Osteoblast (primary cell): ENCODE measurements around the gene MAP3K7CL. TPM values are rescaled to one million over a fixed set of nuclear protein-coding genes. Genes with fewer than 3 reads are reported as not detected.

ENCODE experiments used
- DNase-seq: peaks from one replicate; pipeline ENCODE4 v3.0.0; 2011; ENCODE audit warnings: low spot score, mixed read lengths; ENCODE audit not compliant: insufficient read length; ENCODE audit errors: missing footprints
- H2AFZ ChIP-seq: 2 replicates; pipeline ENCODE4 v1.6.0; 2011; ENCODE audit warnings: mild to moderate bottlenecking, low read length
- H3K27ac ChIP-seq: 2 replicates; pipeline ENCODE4 v1.5.1; 2011; ENCODE audit warnings: mild to moderate bottlenecking, low read depth, low read length, moderate library complexity
- H3K27me3 ChIP-seq: 2 replicates; pipeline ENCODE4 v1.6.0; 2012; ENCODE audit warnings: mild to moderate bottlenecking, control low read depth, inconsistent platforms, low read length, moderate library complexity; ENCODE audit not compliant: insufficient read depth
- H3K36me3 ChIP-seq: 2 replicates; pipeline ENCODE4 v1.5.1; 2011; ENCODE audit warnings: mild to moderate bottlenecking, low read length, control low read depth, moderate library complexity; ENCODE audit not compliant: insufficient read depth
- H3K4me1 ChIP-seq: 2 replicates; pipeline ENCODE4 v1.5.1; 2011; ENCODE audit warnings: mild to moderate bottlenecking, low read length, control low read depth, moderate library complexity; ENCODE audit not compliant: insufficient read depth
- H3K4me2 ChIP-seq: 2 replicates; pipeline ENCODE4 v1.6.0; 2011; ENCODE audit warnings: mild to moderate bottlenecking, low read length; ENCODE audit not compliant: insufficient read depth
- H3K4me3 ChIP-seq: fragments of 200-600 bp; sonication (generic); 3 replicates; pipeline ENCODE4 v1.5.1; 2012; ENCODE audit warnings: mild to moderate bottlenecking, low read length, inconsistent platforms; ENCODE audit not compliant: insufficient read depth
- H3K79me2 ChIP-seq: 2 replicates; pipeline ENCODE4 v1.6.0; 2012; ENCODE audit warnings: mild to moderate bottlenecking, low read length, control low read depth, inconsistent platforms; ENCODE audit not compliant: insufficient read depth
- H3K9me3 ChIP-seq: 2 replicates; pipeline ENCODE4 v1.5.1; 2011; ENCODE audit warnings: low read depth, low read length, control low read depth
- H4K20me1 ChIP-seq: 2 replicates; pipeline ENCODE4 v1.6.0; 2012; ENCODE audit warnings: mild to moderate bottlenecking, low read length, control low read depth; ENCODE audit not compliant: insufficient read depth
- total RNA-seq: library from RNA; depleted of rRNA; stranded (reverse); fragments of >200 nt; gene quantifications from 2 replicates; pipeline ENCODE4 v1.2.3, GENCODE V29; 2012
- TF ChIP-seq, protein P1 (sequence below): IDR thresholded peaks from 2 replicates; pipeline ENCODE4 v1.5.1; 2011; ENCODE audit warnings: mild to moderate bottlenecking, low read depth, low read length, moderate library complexity; ENCODE audit errors: extremely low read depth

The MAP3K7CL gene
- total RNA-seq, 1 donor: 19.9 TPM

DNA sequence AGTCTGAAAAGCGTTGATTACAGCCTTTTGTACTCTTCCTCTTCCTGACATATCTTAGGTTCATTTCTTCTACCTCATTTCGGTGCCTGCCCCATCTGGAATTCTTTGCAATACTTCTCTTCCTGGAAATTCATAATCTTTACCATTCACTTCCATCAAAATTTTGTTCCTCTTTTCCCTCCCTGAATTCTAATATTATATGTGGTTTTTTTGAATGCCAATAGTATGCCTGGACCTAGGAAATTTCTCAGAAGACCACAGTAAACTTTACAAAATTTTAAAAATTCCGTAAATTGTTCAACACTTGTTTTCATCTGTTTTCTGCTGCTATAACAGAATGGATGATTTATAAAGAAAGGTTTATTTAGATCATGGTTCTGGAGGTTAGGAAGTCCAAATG lies 76.8 kb downstream of the MAP3K7CL start:
- no peaks in the 10 kb centered on the region for H3K9me3 ChIP-seq
- no peak overlapping the region for H3K4me3 ChIP-seq
- H3K79me2 ChIP-seq: no peaks in the 10 kb centered on the region
- H4K20me1 ChIP-seq: no peaks in the 10 kb centered on the region
- no peak overlapping the region for H2AFZ ChIP-seq
- H3K36me3 ChIP-seq: no peaks in the 10 kb centered on the region
- TF ChIP-seq, protein P1, sequence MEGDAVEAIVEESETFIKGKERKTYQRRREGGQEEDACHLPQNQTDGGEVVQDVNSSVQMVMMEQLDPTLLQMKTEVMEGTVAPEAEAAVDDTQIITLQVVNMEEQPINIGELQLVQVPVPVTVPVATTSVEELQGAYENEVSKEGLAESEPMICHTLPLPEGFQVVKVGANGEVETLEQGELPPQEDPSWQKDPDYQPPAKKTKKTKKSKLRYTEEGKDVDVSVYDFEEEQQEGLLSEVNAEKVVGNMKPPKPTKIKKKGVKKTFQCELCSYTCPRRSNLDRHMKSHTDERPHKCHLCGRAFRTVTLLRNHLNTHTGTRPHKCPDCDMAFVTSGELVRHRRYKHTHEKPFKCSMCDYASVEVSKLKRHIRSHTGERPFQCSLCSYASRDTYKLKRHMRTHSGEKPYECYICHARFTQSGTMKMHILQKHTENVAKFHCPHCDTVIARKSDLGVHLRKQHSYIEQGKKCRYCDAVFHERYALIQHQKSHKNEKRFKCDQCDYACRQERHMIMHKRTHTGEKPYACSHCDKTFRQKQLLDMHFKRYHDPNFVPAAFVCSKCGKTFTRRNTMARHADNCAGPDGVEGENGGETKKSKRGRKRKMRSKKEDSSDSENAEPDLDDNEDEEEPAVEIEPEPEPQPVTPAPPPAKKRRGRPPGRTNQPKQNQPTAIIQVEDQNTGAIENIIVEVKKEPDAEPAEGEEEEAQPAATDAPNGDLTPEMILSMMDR: no peak
- no peaks in the 10 kb centered on the region for H3K27me3 ChIP-seq
- peaks cover 23% of the 10 kb centered on the region for H3K4me1 ChIP-seq
- peak overlapping the region; percentile 93 for H3K27ac ChIP-seq
- no peak for DNase-seq
- no peak overlapping the region for H3K4me2 ChIP-seq

DNA sequence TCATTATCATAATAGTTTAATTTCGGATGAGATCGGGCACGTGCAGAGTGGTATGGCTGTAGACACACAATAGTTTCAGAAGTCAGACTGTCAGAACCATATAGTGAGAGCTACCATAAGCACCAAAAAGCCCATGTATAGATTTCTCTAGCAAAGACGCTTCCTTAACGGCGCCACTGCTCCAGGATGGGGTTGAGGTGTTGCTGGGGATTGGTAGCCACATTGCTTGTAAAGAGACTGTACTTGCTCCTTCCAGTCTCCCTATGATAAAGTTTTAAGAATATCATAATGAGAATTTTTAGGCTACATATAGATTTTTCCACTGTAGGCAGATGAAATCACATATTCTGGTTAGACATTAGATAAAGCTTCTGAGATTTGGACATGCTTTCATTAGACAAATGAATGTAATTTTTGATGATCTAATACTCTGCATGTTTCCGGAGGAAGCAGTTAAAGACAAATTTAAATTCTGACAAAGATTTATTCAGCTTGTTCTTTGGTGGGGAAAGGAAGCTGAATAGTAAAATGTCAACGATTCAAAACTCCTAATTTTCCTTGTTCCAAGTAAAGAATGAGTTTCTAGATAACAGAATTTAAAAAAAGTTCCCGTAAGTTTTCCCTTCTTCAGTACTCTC lies 77.7 kb downstream of the MAP3K7CL start:
- Histone ChIP-seq H2AFZ (no peak overlapping the region), H3K4me2 (peak overlapping the region; percentile 32), H3K27me3 (no peaks in the 10 kb centered on the region), H3K27ac (peak overlapping the region; percentile 93), H3K9me3 (no peaks in the 10 kb centered on the region), H3K4me3 (no peak overlapping the region), H3K36me3 (no peaks in the 10 kb centered on the region), H3K79me2 (no peaks in the 10 kb centered on the region), H3K4me1 (peaks cover 23% of the 10 kb centered on the region), H4K20me1 (no peaks in the 10 kb centered on the region)
- DNase-seq: peak; percentile 15
- TF ChIP-seq, protein P1: no peak

DNA sequence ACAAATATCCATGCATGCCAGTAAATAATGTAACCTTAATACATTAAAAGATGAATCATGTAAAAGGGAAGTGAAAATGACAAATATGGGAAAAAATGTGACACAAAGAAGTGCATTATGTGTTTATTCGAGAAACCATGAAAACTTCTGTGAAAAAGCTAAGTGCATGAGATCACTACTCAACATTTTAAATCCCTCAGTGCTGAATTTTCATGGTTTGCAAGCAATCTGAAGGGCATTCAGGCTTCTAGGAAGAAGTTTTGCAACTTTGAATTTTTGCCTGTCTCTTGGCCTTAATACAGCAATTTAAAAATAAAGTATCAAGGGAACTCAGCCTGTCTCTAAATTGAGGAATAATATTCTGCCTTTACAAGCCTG lies 78.2 kb downstream of the MAP3K7CL start:
- Histone ChIP-seq H3K79me2 (no peaks in the 10 kb centered on the region), H3K4me1 (peaks cover 23% of the 10 kb centered on the region), H3K9me3 (no peaks in the 10 kb centered on the region), H4K20me1 (no peaks in the 10 kb centered on the region), H3K36me3 (no peaks in the 10 kb centered on the region), H3K4me3 (no peak overlapping the region), H3K27me3 (no peaks in the 10 kb centered on the region), H2AFZ (no peak overlapping the region), H3K27ac (peak overlapping the region; percentile 93), H3K4me2 (peak overlapping the region; percentile 32)
- TF ChIP-seq, protein P1: no peak
- DNase-seq: peak; percentile 56

DNA sequence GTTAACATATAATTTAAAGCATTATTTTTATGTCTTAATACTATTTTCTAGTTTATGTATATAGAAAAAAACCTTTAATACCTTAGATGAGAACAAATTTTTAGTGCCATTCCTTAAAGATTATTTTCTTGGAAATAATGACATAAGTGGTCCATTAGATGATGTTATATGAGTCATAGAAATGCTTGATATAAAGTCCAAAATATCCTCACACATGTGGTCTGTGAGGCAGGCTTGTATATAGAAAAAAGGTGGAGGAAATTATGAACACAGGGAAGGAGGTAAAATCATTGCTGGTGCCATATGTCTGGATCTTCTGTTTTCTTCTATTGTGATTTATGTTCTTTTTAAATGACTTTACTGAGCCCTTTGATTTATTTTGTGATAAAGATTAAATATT lies 79.3 kb downstream of the MAP3K7CL start:
- Histone ChIP-seq H4K20me1 (no peaks in the 10 kb centered on the region), H3K9me3 (no peaks in the 10 kb centered on the region), H3K36me3 (no peaks in the 10 kb centered on the region), H3K4me2 (no peak overlapping the region), H3K27me3 (no peaks in the 10 kb centered on the region), H2AFZ (no peak overlapping the region), H3K27ac (peak overlapping the region; percentile 93), H3K4me1 (peaks cover 23% of the 10 kb centered on the region), H3K4me3 (no peak overlapping the region), H3K79me2 (no peaks in the 10 kb centered on the region)
- peak; percentile 13 for DNase-seq
- TF ChIP-seq, protein P1: no peak
